ENCODE measurements around the gene HOXC4. TPM values are rescaled to one million over a fixed set of nuclear protein-coding genes. Genes with fewer than 3 reads are reported as not detected.

HOXC4 gene
- total and polyA plus RNA-seq, 10 donors = 0.49 to 2.6 (median 1.4) TPM

DNA sequence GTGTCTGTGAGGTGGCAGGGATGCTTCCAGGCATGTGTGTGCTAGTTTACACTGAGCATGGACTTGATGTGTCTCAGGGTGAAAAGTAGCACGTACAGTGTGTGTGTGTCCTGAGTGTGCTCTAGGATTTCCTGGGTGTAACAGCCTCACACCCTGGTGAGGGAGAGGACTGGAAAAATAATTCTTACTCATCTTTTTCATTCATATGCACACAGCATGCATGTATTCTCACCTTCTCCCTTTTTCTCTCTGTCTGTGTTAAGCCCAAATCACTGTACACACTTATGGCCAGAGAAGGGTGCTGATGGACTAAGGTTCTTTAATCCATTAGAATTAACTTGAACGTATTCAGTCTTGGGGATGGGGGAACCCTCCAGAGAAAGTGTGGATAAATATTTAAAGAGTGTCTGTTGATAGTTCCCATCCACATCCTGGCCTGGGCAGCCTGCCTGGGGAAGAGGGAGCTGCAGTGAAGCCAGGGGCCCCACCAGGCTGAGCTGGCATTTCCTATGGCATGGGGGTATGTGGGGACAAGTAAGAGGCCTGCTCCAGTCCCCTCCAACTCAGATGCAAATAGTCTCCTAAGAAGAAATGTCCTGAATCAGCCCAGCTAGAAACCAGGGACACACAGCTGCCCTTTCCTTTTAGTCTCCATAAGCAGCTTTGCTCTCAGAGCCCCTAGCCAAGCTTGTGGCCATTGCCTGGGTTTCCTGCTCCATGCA is 45.9 kb upstream of the HOXC4 start:
- Histone ChIP-seq H3K4me3 (no peak overlapping the region), H3K4me1 (peaks cover 0 to 51% (median 28%) of the 10 kb centered on the region in 6 donors), H3K27ac (no peak overlapping the region), H3K36me3 (no peaks in the 10 kb centered on the region), H3K27me3 (replicated peaks in 1 of 7) (peaks cover 14 to 100% (median 95%) of the 10 kb centered on the region in 7 donors), H3K9me3 (no peaks in the 10 kb centered on the region)
- no peak for TF ChIP-seq POLR2AphosphoS5 (IDR thresholded peaks at IDR 0.05)
- TF ChIP-seq POLR2A (IDR thresholded peaks at IDR 0.05) = no peak
- TF ChIP-seq, protein P1, sequence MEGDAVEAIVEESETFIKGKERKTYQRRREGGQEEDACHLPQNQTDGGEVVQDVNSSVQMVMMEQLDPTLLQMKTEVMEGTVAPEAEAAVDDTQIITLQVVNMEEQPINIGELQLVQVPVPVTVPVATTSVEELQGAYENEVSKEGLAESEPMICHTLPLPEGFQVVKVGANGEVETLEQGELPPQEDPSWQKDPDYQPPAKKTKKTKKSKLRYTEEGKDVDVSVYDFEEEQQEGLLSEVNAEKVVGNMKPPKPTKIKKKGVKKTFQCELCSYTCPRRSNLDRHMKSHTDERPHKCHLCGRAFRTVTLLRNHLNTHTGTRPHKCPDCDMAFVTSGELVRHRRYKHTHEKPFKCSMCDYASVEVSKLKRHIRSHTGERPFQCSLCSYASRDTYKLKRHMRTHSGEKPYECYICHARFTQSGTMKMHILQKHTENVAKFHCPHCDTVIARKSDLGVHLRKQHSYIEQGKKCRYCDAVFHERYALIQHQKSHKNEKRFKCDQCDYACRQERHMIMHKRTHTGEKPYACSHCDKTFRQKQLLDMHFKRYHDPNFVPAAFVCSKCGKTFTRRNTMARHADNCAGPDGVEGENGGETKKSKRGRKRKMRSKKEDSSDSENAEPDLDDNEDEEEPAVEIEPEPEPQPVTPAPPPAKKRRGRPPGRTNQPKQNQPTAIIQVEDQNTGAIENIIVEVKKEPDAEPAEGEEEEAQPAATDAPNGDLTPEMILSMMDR (IDR thresholded peaks at IDR 0.05 in 8 of 11, conservative IDR thresholded peaks at IDR 0.05 in 3 of 11) = no peak
- DNase-seq = no peak
- whole genome bisulfite sequencing, 5 donors = 40 to 52% (median 47%) methylated on average over 2 of the region's 2 CpGs
- intact Hi-C loops (cut with DNase I; ENCODE audit: low total_unique reads) = loop anchor here (5.0 kb wide), 1 partner anchor 185 kb away; no protein-coding TSS in a partner anchor

GRCh38 chr12:54008260-54008552 is 45.4 kb upstream of the HOXC4 start:
- Histone ChIP-seq H3K4me1 (peaks cover 0 to 51% (median 28%) of the 10 kb centered on the region in 6 donors), H3K4me3 (no peak overlapping the region), H3K9me3 (no peaks in the 10 kb centered on the region), H3K27me3 (replicated peaks in 1 of 7) (peaks cover 15 to 100% (median 95%) of the 10 kb centered on the region in 7 donors), H3K36me3 (no peaks in the 10 kb centered on the region), H3K27ac (no peak overlapping the region)
- intact Hi-C loops (cut with DNase I; ENCODE audit: low total_unique reads) = loop anchor here (5.0 kb wide), 1 partner anchor 184 kb away; no protein-coding TSS in a partner anchor
- DNase-seq = no peak
- TF ChIP-seq POLR2AphosphoS5 (IDR thresholded peaks at IDR 0.05) (no peak), POLR2A (IDR thresholded peaks at IDR 0.05) (no peak)
- TF ChIP-seq, protein P1 (IDR thresholded peaks at IDR 0.05 in 8 of 11, conservative IDR thresholded peaks at IDR 0.05 in 3 of 11) = no peak
- WGBS, 5 donors = 14 to 40% (median 23%) methylated on average over 1 to 2 of the region's 2 CpGs

DNA sequence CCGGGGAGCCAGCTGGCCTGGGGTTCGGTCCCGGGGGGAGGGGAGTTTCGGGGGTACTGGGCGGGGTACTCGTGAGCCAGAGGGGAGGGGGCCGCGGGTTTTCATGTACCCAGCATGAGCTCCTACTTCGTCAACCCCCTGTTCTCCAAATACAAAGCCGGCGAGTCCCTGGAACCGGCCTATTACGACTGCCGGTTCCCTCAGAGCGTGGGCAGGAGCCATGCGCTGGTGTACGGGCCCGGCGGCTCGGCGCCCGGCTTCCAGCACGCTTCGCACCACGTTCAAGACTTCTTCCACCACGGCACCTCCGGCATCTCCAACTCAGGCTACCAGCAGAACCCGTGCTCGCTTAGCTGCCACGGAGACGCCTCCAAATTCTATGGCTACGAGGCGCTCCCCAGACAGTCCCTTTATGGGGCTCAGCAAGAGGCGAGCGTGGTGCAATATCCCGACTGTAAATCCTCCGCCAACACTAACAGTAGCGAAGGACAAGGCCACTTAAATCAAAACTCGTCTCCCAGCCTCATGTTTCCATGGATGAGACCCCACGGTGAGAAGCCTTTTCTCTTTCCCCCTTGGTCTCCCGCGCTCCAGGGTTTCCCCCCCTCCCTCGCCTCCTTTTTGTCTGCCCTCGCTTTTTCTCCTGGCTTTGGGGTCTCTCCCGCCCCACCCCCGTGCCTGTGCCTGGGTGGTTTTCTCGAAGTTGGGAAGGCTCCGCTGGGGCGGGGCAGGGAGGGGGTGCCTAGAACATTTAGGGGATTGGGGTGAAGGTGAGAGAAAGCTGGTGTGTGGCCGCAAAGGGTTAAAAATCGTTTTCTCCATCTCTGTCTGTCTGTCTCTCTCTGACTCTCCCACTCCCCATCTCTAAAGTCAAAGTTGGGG is 44.2 kb upstream of the HOXC4 start:
- Histone ChIP-seq H3K9me3 (no peaks in the 10 kb centered on the region), H3K36me3 (no peaks in the 10 kb centered on the region), H3K27ac (no peak overlapping the region), H3K27me3 (replicated peaks in 1 of 7) (peaks cover 15 to 100% (median 94%) of the 10 kb centered on the region in 7 donors), H3K4me3 (peak overlapping the region in 1 of 8 donors; percentile 49), H3K4me1 (peaks cover 0 to 56% (median 31%) of the 10 kb centered on the region in 6 donors)
- intact Hi-C loops (cut with DNase I; ENCODE audit: low total_unique reads) = loop anchor here (5.0 kb wide), 1 partner anchor 183 kb away; no protein-coding TSS in a partner anchor
- TF ChIP-seq POLR2A (IDR thresholded peaks at IDR 0.05) (no peak), POLR2AphosphoS5 (IDR thresholded peaks at IDR 0.05) (peak in 1 of 3 donors; percentile 14)
- TF ChIP-seq, protein P1 (IDR thresholded peaks at IDR 0.05 in 8 of 11, conservative IDR thresholded peaks at IDR 0.05 in 3 of 11) = no peak
- WGBS, 5 donors = 4 to 6% (median 5%) methylated on average over 26 to 51 of the region's 51 CpGs
- no peak for DNase-seq

All from spleen (tissue), 11 donors.